ENCODE measurements around the gene FBXO8.

Gene FBXO8

DNA sequence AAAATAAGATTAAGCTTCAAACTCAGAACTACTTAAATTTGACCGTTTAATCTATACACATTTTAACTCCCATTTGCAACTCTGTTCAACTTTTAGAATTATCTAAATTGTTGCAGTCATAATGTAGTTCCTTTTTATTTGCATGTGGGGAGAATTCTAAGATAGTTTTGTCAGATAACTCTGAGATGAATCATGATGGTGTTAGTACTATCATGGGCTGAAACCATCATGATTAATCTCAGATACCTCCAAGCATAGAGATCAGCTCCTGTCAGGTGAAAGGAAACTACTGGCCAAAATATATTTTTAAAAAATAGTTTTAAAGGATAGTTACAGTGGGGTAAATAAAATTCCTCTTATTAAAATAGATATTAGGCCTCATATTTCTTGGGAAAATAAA, 39.0 kb downstream of the FBXO8 start:
- no peak for DNase-seq (ENCODE audit: low spot score)

DNA sequence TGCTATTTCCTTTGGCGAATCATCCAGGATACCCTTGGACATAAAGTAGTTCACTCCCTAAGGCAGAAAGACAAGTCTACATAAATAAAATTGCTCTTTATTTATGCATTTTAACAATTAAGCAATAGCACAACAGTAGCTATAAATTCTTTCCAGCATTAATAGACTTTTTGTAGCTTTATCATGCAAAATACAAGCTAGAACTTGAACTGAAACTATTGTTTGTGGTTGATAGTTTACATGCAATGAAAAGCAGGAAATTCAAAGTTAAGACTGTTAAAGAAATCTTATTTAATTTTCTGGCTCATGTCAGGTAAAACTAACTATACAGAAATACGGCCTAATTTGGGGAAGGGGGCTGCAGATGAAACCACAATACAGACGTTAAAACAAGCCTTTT, 42.3 kb downstream of the FBXO8 start:
- DNase-seq (ENCODE audit: low spot score) = no peak

GRCh38 chr4:174236359-174236758, 47.1 kb downstream of the FBXO8 start:
- DNase-seq (ENCODE audit: low spot score) = no peak

DNA sequence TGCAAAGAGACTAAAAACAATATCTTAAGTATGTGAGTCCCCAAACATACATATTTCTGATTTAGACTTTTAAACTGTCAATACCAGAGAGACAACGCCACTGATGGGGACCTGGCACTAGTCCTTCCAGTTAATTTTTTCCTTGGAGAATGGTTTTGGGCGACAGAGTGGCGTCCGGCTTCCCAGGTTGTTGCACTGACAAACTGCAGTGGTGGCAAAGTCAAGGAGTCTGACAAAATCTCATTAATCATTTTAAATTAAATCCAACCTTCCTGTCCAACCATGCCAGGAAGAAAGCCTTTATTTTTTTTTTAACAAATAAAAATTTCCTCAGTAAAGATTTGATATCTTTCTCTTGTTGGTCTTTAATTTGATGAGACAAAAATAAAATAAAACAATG, 52.8 kb downstream of the FBXO8 start:
- DNase-seq (ENCODE audit: low spot score) = no peak

DNA sequence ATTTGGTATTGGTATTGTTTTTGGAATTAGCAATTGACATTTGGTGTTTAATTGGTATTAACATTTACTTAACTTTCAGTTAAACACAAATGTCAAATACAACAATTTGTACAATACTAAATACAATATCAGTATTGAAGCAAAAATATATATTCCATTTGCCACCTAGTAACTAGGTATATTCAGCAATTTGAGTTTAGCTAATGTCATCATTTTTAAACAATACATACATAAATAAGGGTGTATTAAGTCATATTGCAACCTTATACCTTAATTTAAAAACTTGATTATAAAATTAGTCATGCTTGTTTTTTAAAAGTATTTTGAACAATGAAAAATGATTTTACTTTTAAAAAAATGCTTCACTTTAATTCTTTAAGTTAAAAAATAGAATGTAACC, 53.3 kb downstream of the FBXO8 start:
- DNase-seq (ENCODE audit: low spot score) = no peak

- no peak for DNase-seq (ENCODE audit: low spot score)
Observed at GRCh38 chr4:174228988-174229387, 54.5 kb downstream of the FBXO8 start.

DNA sequence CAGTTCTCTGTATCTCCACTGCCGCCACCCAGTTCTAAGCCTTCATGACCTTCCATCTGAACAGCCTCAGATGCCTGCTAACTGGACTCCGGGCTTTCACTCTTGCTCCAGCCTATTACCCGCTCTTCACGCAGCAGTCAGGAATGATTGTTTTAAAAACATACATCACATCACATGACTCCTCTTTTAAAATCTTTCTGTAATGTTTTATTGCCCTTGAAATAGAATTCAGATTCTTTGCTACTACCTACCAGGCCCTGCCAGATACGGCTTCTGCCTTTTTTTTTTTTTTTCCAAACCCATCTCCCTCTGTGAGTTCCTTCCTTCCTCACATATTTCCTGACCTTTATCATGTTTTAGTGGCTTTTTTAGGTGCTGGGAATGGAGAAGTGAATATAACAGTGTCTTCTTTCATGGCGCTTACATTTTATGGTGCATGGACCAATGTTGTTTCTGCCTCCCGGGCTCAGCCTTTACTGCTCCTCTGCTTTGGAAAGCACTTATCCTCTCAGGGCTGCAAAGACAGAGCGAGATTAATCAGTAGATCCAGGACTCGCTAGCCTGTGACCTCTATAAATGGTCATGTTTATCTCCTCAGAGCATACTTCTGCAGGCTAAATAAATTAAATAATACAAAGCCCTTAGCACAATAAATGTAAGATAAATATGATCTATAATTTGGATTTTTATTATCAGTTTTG, 58.0 kb downstream of the FBXO8 start:
- DNase-seq (ENCODE audit: low spot score) = no peak

DNA sequence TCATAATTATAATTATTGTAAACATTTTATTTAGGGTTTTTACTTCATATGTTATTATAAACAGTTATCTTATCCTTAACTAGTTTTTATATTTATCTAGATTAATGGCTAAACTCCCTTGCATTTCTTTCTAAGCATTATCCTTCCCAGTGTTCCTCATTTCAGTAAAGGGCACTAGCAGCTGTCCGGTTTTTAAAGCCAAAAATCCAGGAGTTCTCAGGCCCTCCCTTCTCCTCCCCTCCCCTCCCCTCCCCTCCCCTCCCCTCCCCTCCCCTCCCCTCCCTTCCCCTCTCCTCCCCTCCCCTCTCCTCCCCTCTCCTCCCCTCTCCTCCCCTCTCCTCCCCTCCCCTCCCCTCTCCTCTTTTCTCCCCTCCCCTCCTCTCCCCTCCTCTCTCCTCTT, 58.9 kb downstream of the FBXO8 start:
- no peak for DNase-seq (ENCODE audit: low spot score)

GRCh38 chr4:174222266-174222872, 61.1 kb downstream of the FBXO8 start:
- peak; percentile 10 for DNase-seq (ENCODE audit: low spot score)

- no peak for DNase-seq (ENCODE audit: low spot score)
Observed at GRCh38 chr4:174218127-174218790, 65.2 kb downstream of the FBXO8 start.

DNA sequence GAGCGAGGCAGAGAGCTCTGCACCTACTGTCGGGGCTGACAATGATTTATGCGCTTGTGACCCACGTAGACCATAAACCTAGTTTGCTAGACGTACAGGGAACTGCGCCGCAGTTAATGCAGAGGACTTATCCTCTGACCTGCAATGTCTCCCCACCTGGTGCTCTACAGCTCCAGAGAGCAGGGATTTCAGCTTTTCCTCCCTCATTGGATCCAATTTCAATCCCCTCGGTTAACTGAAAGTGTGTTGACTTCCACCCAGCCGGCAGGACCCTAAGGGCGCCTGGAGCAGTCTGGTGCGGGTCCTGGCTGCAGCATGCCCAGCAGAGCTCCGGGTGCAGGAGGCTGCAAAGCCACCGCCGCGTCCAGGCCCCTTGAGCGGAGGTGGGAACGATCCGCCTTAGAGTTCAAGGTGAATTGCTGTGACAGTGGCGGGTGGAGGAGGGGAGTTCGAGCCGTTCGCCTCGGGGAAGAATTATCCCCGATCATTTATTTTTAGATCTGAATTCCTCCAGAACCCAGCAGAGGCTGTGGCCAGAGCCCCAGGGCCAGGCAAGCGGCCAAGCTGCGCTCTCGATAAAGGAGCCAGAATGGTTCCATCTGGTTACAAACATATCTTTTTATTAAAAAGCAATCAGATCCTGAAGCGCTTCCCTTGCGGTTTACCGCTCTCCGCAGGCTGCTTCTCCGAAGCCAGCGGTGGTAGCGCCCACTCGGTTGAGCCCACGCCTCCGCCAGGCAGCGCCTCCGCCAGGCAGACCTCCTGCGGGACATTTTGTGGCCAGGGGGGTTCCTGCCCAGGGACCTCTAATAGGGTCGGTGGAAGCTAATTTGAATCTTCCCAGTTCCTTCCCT, 66.0 kb downstream of the FBXO8 start:
- no peak for DNase-seq (ENCODE audit: low spot score)

DNA sequence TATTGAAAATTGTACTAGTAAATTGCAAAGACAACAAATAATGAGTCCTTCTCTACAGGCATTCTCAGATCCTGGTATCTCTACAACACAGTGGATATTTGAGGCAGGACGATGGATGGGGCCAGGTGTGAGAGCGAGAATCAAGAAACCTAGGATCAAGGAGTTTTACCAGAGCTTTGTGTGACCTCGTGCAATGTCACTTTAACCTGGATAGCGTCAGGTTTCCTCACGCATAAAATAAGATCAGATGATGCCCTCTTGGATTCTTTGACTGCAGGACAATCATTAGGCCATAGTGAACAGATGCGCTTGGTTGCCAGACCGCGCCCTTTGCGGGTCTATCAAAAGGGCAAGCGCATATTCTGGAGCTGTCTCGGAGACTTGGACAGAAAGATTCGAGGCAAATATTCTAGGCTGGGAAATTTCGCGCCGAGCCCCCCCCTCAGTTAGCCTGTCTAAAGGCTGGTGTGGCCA, 66.6 kb downstream of the FBXO8 start:
- no peak for DNase-seq (ENCODE audit: low spot score)

DNA sequence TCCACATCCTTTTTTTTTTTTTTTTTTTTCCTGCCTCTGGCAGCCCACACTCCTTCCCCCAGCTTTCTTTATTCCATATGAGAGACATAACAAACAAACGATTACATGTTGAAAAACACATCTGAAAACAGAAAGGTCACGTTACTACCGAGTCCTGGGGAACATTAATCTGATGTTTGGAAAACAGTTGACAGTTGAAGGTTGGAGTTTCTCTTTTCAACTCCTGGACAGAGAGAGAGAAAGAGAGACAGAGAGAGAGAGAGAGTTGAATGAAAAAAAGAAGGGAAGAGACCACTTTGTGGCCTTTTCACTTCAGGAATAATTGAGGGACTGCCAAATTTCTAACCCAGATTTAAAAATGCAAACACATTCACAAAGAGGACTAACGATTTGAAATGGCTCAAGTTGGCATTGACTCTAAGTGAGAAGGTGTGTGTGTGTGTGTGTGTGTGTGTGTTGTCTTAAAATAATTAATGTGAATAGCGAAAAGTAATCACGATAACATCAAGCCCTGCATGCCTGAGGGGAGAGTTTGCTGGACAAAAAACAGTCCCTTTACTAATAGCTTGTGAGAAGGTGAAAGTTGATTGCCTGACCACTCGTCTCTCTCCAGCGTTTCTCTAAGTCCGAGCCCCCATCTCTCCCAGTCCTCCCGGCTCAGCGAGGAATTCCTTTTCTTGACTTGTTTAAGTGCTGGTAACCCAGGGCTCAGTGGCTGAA, 67.3 kb downstream of the FBXO8 start:
- DNase-seq (ENCODE audit: low spot score) = no peak

DNA sequence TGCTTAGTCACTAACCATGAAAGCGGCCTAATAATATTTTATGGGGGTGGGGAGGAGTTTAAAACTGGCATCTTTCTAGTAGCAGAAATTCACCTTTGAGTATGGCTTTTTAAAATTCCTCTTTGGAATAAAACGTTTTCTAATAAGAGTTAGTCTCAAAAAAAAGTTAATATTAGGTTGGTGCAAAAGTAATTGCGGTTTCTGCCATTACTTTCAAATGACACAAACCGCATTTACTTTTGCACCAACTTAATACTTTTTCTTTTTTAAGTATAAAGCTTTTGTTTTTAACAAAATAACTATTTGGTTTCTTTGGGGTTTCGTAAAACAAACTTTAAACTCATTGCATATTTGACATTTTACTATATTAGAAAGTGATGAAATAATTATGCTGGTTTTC, 68.4 kb downstream of the FBXO8 start:
- no peak for DNase-seq (ENCODE audit: low spot score)

DNA sequence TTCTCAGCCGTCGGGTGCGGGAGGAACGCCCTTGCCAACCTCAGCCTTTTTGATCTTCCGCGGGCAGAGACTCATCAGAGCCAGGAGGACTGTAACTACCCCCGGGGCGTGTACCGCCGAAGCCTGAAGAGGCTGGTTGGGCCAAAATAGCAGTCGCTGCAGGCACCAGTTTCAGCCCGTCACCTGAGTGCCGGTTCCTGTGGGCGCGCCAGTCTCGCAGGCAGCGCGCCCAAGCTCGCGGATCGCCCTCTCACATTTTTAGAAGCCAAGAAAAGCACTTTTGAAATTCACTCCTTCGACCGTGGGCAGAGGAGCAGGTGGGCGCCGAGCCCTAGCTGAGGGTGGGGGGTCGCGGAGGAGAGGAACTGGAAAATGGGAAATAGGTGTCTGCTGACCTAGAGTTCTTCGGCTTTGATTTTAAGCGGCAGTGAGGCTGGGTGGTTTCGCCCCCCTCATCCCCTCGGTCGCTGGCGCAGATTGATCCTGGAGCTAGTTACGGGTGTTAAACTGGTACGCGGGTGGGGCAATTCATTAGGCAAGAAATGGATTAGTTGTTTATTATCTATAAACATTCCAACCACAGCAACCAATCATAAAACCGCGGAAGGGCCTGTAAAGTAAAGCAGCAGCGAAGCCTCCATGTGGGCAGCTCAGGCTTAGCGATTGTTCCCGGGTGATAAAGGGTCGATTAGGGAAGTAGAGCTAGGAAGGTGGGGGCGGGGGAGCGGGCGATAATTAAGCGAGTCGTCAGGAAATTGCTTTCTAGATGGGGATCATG, 69.2 kb downstream of the FBXO8 start:
- DNase-seq (ENCODE audit: low spot score) = no peak

DNA sequence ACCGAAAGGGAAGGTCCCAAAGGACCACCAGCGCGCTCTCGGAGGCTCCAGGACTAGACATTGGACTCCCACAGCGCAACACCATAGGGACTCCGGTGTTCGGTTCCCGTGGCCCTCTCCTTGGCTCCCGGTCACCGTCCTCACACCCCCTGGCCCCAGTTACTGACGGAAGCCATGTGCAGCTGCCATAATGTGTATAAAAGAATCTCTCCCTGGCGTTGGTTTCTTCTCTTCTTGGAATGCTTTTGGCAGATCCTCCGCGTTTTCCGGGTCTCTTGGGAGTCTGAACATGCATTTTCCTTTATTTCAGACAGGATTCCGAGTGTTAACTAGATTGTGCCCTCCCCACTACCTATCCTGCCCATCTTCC, 69.8 kb downstream of the FBXO8 start:
- DNase-seq (ENCODE audit: low spot score) = no peak

- no peak for DNase-seq (ENCODE audit: low spot score)
Observed at GRCh38 chr4:174212061-174212460, 71.4 kb downstream of the FBXO8 start.

- DNase-seq (ENCODE audit: low spot score) = no peak
Observed at GRCh38 chr4:174211622-174212044, 71.8 kb downstream of the FBXO8 start.

GRCh38 chr4:174210952-174211490, 72.4 kb downstream of the FBXO8 start:
- no peak for DNase-seq (ENCODE audit: low spot score)

DNA sequence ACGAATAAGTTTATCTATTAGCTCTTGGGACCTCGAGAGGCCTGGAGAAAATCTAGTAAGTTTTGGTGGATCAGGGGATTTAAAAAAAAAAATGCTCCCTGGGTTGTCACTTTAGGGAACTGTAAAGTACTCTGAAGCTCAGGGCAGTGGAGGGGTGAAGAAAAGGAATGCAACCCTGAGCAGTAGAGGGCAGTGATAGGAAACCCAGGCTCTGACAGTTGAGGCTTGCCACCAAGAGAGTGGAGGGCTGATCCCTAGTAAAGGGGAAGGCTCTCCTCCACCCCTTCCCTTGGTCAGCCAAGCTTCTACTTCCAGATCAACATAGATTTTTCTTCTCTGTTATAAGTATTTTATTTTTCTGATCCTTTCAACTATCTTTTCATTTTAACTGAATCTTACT, 73.1 kb downstream of the FBXO8 start:
- no peak for DNase-seq (ENCODE audit: low spot score)

- no peak for DNase-seq (ENCODE audit: low spot score)
Observed at GRCh38 chr4:174209341-174209740, 74.1 kb downstream of the FBXO8 start.
